Hepatocyte (in vitro differentiated cells): ENCODE measurements around the gene CCDC3. TPM values are rescaled to one million over a fixed set of nuclear protein-coding genes. Genes with fewer than 3 reads are reported as not detected.
A peak's percentile ranks its signal among the peaks of the same experiment; 100 is the strongest.

ENCODE experiments used
- DNase-seq: peaks from one replicate; pipeline ENCODE4 v3.0.0-alpha.2; 2016; ENCODE audit warnings: low spot score
- H2AFZ ChIP-seq: fragments of 200-600 bp; sonication (generic); 2 replicates; pipeline ENCODE4 v1.6.0; 2016; ENCODE audit warnings: antibody characterized with exemption, mild to moderate bottlenecking
- H3K27ac ChIP-seq: fragments of 200-600 bp; sonication (generic); 2 replicates; pipeline ENCODE4 v1.5.1; 2016; ENCODE audit warnings: mild to moderate bottlenecking
- H3K27me3 ChIP-seq: fragments of 200-600 bp; sonication (generic); 2 replicates; pipeline ENCODE4 v1.6.1; 2016
- H3K36me3 ChIP-seq: fragments of 200-600 bp; sonication (generic); replicated peaks from 2 replicates; pipeline ENCODE4 v1.5.1; 2016; ENCODE audit warnings: low read depth; ENCODE audit not compliant: insufficient read depth
- H3K4me1 ChIP-seq: fragments of 200-600 bp; sonication (generic); 2 replicates; pipeline ENCODE4 v1.5.1; 2016; ENCODE audit warnings: mild to moderate bottlenecking, moderate library complexity; ENCODE audit not compliant: insufficient read depth
- H3K4me2 ChIP-seq: fragments of 200-600 bp; sonication (generic); 2 replicates; pipeline ENCODE4 v1.6.0; 2016
- H3K4me3 ChIP-seq: fragments of 200-600 bp; sonication (generic); 2 replicates; pipeline ENCODE4 v1.5.1; 2016; ENCODE audit warnings: mild to moderate bottlenecking
- H3K79me2 ChIP-seq: fragments of 200-600 bp; sonication (generic); 2 replicates; pipeline ENCODE4 v1.6.0; 2017; ENCODE audit warnings: mild to moderate bottlenecking
- H3K9me2 ChIP-seq: fragments of 200-600 bp; sonication (generic); replicated peaks from 2 replicates; pipeline ENCODE4 v1.6.0; 2017; ENCODE audit warnings: mild to moderate bottlenecking; ENCODE audit not compliant: insufficient read depth
- H3K9me3 ChIP-seq: fragments of 200-600 bp; sonication (generic); 2 replicates; pipeline ENCODE4 v1.5.1; 2016; ENCODE audit warnings: low read depth, mild to moderate bottlenecking
- H4K20me1 ChIP-seq: fragments of 200-600 bp; sonication (generic); 2 replicates; pipeline ENCODE4 v1.6.0; 2016; ENCODE audit warnings: mild to moderate bottlenecking; ENCODE audit not compliant: insufficient read depth, poor library complexity, severe bottlenecking
- EZH2 ChIP-seq: fragments of 200-600 bp; sonication (generic); IDR thresholded peaks from 2 replicates; pipeline ENCODE4 v1.6.1; 2016; ENCODE audit warnings: antibody characterized with exemption, mild to moderate bottlenecking, borderline replicate concordance
- EZH2phosphoT487 ChIP-seq: fragments of 200-600 bp; sonication (generic); IDR thresholded peaks from one replicate; pipeline ENCODE4 v1.6.1; 2018; ENCODE audit warnings: antibody characterized with exemption, mild to moderate bottlenecking, low read depth, moderate library complexity; ENCODE audit not compliant: unreplicated experiment, severe bottlenecking
- WGBS: methylation state at CpG from one replicate; pipeline ENCODE4 v1.1.6; 2016; ENCODE audit warnings: low lambda C conversion rate; ENCODE audit errors: missing lambda C conversion rate; 5-methylcytosine and 5-hydroxymethylcytosine counted together
- polyA plus RNA-seq: library from polyadenylated mRNA; unstranded; fragments of >200 nt; fragmentation: Nextera tagmentation; extraction: Ambion mirVana; gene quantifications from 2 replicates; pipeline ENCODE4 v1.2.1, GENCODE V29; 2016
- total RNA-seq: library from RNA; depleted of rRNA; stranded (reverse); fragments of >200 nt; gene quantifications from 2 replicates; pipeline ENCODE4 v1.2.3, GENCODE V29; 2014
- TF ChIP-seq, protein P1 (sequence below): fragments of 200-600 bp; sonication (generic); IDR thresholded peaks from 2 replicates; pipeline ENCODE4 v1.5.1; 2016; ENCODE audit warnings: antibody characterized with exemption, mild to moderate bottlenecking; ENCODE audit not compliant: poor library complexity

The CCDC3 gene
- total and polyA plus RNA-seq, 2 experiments from 2014 or later, result 10.4 to 10.5 TPM

DNA sequence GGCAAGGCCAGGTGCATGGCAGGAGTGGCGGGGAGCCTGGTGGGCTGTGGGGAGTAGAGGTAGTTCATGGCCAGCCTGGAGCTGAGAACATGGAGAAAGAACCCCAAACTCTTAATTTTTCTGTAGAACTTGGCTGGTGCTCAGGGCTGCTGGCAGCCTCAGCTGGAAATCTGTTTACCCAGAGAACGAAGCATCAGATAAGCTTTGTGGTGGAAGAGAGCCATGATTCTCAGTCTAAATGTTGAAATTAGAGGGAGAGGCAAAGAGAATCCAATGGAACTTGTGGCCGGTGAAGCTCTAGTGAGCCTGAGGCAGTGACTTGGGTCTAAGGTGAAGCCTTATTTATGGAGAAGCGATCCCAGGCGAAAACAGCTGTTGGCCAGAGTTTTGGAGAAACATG is 126.4 kb downstream of the CCDC3 start:
- Histone ChIP-seq H3K4me1 (no peaks in the 10 kb centered on the region), H2AFZ (no peak overlapping the region), H3K4me2 (no peak overlapping the region), H3K79me2 (no peaks in the 10 kb centered on the region), H3K9me3 (no peaks in the 10 kb centered on the region), H4K20me1 (no peaks in the 10 kb centered on the region), H3K9me2 (no peaks in the 10 kb centered on the region), H3K27ac (no peak overlapping the region), H3K36me3 (no peaks in the 10 kb centered on the region), H3K27me3 (no peaks in the 10 kb centered on the region), H3K4me3 (no peak overlapping the region)
- whole genome bisulfite sequencing, result 68% methylated on average over 5 of the region's 5 CpGs
- TF ChIP-seq EZH2 (no peak), EZH2phosphoT487 (no peak)
- TF ChIP-seq, protein P1, sequence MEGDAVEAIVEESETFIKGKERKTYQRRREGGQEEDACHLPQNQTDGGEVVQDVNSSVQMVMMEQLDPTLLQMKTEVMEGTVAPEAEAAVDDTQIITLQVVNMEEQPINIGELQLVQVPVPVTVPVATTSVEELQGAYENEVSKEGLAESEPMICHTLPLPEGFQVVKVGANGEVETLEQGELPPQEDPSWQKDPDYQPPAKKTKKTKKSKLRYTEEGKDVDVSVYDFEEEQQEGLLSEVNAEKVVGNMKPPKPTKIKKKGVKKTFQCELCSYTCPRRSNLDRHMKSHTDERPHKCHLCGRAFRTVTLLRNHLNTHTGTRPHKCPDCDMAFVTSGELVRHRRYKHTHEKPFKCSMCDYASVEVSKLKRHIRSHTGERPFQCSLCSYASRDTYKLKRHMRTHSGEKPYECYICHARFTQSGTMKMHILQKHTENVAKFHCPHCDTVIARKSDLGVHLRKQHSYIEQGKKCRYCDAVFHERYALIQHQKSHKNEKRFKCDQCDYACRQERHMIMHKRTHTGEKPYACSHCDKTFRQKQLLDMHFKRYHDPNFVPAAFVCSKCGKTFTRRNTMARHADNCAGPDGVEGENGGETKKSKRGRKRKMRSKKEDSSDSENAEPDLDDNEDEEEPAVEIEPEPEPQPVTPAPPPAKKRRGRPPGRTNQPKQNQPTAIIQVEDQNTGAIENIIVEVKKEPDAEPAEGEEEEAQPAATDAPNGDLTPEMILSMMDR, result no peak
- peak; percentile 22 for DNase-seq

DNA sequence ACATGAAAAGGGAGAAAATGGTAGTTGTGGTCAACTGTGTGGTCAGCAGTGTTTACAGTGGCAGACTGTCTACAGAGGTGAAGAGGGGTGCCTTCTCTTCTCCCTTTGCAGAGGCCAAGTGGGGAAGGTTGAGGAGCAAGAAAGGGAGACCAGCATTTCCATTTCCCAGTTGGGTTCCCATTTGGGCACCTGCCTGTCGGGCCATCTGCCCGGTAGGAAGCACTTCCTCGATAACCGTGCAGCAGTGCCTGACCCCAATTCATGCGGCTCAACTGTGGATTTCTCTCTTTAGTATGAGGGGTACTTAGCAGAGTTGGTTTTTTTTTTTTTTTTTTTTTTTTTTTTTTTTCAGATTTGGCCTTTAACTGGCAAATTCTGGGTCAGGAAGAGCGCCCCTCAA is 127.0 kb downstream of the CCDC3 start:
- Histone ChIP-seq H2AFZ (no peak overlapping the region), H3K9me3 (no peaks in the 10 kb centered on the region), H3K27ac (no peak overlapping the region), H4K20me1 (no peaks in the 10 kb centered on the region), H3K4me2 (no peak overlapping the region), H3K4me1 (no peaks in the 10 kb centered on the region), H3K4me3 (no peak overlapping the region), H3K27me3 (no peaks in the 10 kb centered on the region), H3K79me2 (no peaks in the 10 kb centered on the region), H3K9me2 (no peaks in the 10 kb centered on the region), H3K36me3 (no peaks in the 10 kb centered on the region)
- 95% methylated on average over 6 of the region's 6 CpGs for WGBS
- TF ChIP-seq, protein P1, result no peak
- no peak for TF ChIP-seq EZH2phosphoT487
- no peak for TF ChIP-seq EZH2
- no peak for DNase-seq

DNA sequence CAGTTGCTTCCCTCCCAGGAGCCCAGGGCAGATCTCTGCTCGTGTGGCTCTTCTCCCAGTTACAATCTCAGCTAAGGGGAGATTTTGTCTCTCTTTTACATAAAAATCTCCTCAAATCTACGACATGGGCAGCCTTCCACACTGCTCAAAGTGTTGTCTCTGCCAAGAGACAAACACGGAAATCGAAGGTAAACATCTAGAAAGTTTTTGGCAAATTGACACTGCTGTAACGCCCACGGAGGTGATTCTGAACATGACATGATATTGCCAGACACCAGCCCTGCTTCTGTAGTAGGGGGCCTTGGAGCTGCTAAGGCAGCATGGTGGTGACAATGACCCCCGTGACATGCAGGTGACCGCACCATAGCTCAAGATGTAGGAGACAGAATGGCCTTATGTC is 128.3 kb downstream of the CCDC3 start:
- no peaks in the 10 kb centered on the region for H4K20me1 ChIP-seq
- no peaks in the 10 kb centered on the region for H3K27me3 ChIP-seq
- TF ChIP-seq, protein P1, result no peak
- TF ChIP-seq EZH2phosphoT487 (no peak), EZH2 (no peak)
- H3K4me1 ChIP-seq, result no peaks in the 10 kb centered on the region
- H3K9me3 ChIP-seq, result no peaks in the 10 kb centered on the region
- H3K4me3 ChIP-seq, result no peak overlapping the region
- no peaks in the 10 kb centered on the region for H3K9me2 ChIP-seq
- 78% methylated on average over 8 of the region's 8 CpGs for WGBS
- H3K4me2 ChIP-seq, result no peak overlapping the region
- H3K27ac ChIP-seq, result no peak overlapping the region
- H3K79me2 ChIP-seq, result no peaks in the 10 kb centered on the region
- H2AFZ ChIP-seq, result no peak overlapping the region
- DNase-seq, result no peak
- no peaks in the 10 kb centered on the region for H3K36me3 ChIP-seq

DNA sequence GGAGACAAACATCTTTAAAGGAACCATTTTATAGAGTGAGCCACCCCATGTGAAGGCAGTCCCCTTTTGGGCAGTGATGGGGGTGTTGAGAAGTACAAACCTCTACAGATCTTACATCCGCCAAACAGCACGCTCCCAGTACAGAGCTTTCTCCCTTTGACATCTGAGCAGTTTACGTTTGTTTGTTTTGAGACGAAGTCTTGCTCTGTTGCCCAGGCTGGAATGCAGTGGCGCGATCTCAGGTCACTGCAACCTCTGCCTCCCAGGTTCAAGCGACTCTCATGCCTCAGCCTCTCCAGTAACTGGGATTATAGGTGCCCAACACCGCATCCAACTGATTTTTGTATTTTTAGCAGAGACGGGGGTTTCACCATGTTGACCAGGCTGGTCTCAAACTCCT is 128.9 kb downstream of the CCDC3 start:
- WGBS, result 82% methylated on average over 9 of the region's 9 CpGs
- no peaks in the 10 kb centered on the region for H3K4me1 ChIP-seq
- no peak overlapping the region for H3K27ac ChIP-seq
- no peak overlapping the region for H3K4me3 ChIP-seq
- no peaks in the 10 kb centered on the region for H3K36me3 ChIP-seq
- no peaks in the 10 kb centered on the region for H3K27me3 ChIP-seq
- H3K9me3 ChIP-seq, result no peaks in the 10 kb centered on the region
- no peaks in the 10 kb centered on the region for H3K79me2 ChIP-seq
- TF ChIP-seq EZH2phosphoT487, result no peak
- TF ChIP-seq EZH2, result no peak
- TF ChIP-seq, protein P1, result no peak
- H3K4me2 ChIP-seq, result no peak overlapping the region
- H2AFZ ChIP-seq, result no peak overlapping the region
- H3K9me2 ChIP-seq, result no peaks in the 10 kb centered on the region
- no peak for DNase-seq
- no peaks in the 10 kb centered on the region for H4K20me1 ChIP-seq
